ENCODE results near the gene L3MBTL3. TPM values are rescaled to one million over a fixed set of nuclear protein-coding genes. Genes with fewer than 3 reads are reported as not detected.

L3MBTL3 gene
- total RNA-seq, 1 experiment from 2014 or later: 1.7 TPM

GRCh38 chr6:130019326-130020072 is 1.1 kb downstream of the L3MBTL3 start:
- no peaks in the 10 kb centered on the region for H3K9me3 ChIP-seq (ENCODE audit: low read length)
- peak; percentile 61 for DNase-seq
- H3K27ac ChIP-seq (ENCODE audit: low read length): no peak overlapping the region
- H4K20me1 ChIP-seq (ENCODE audit: insufficient read depth, low read depth, low read length): no peaks in the 10 kb centered on the region
- peaks cover 11% of the 10 kb centered on the region for H3K4me1 ChIP-seq (ENCODE audit: low read length)
- H3K79me2 ChIP-seq (ENCODE audit: low read length): no peaks in the 10 kb centered on the region
- H3K36me3 ChIP-seq (ENCODE audit: insufficient read depth, low read length): no peaks in the 10 kb centered on the region
- H2AFZ ChIP-seq (ENCODE audit: low read length): peak overlapping the region; percentile 97
- peak overlapping the region; percentile 81 for H3K4me2 ChIP-seq (ENCODE audit: low read depth, low read length, poor library complexity, severe bottlenecking)
- H3K4me3 ChIP-seq (ENCODE audit: low read length): peak overlapping the region; percentile 77
- H3K9ac ChIP-seq (ENCODE audit: low read length): peak overlapping the region; percentile 63
- H3K9me2 ChIP-seq (replicated peaks; ENCODE audit: insufficient read depth, low read length): no peaks in the 10 kb centered on the region
- H3K27me3 ChIP-seq (ENCODE audit: low read length): no peaks in the 10 kb centered on the region

GRCh38 chr6:130020073-130020906 is 1.9 kb downstream of the L3MBTL3 start:
- H3K36me3 ChIP-seq (ENCODE audit: insufficient read depth, low read length): no peaks in the 10 kb centered on the region
- no peaks in the 10 kb centered on the region for H3K79me2 ChIP-seq (ENCODE audit: low read length)
- H3K9me2 ChIP-seq (replicated peaks; ENCODE audit: insufficient read depth, low read length): no peaks in the 10 kb centered on the region
- peak overlapping the region; percentile 72 for H3K4me2 ChIP-seq (ENCODE audit: low read depth, low read length, poor library complexity, severe bottlenecking)
- H3K9ac ChIP-seq (ENCODE audit: low read length): peak overlapping the region; percentile 45
- no peaks in the 10 kb centered on the region for H4K20me1 ChIP-seq (ENCODE audit: insufficient read depth, low read depth, low read length)
- no peaks in the 10 kb centered on the region for H3K27me3 ChIP-seq (ENCODE audit: low read length)
- H3K9me3 ChIP-seq (ENCODE audit: low read length): no peaks in the 10 kb centered on the region
- H3K27ac ChIP-seq (ENCODE audit: low read length): no peak overlapping the region
- peaks cover 11% of the 10 kb centered on the region for H3K4me1 ChIP-seq (ENCODE audit: low read length)
- peak overlapping the region; percentile 71; the same call in 1 of the 2 replicates for H2AFZ ChIP-seq (ENCODE audit: low read length)
- H3K4me3 ChIP-seq (ENCODE audit: low read length): peak overlapping the region; percentile 63
- no peak for DNase-seq

- Histone ChIP-seq H3K4me2 (ENCODE audit: low read depth, low read length, poor library complexity, severe bottlenecking) (peak overlapping the region; percentile 72), H3K27me3 (ENCODE audit: low read length) (no peaks in the 10 kb centered on the region), H3K27ac (ENCODE audit: low read length) (no peak overlapping the region), H4K20me1 (ENCODE audit: insufficient read depth, low read depth, low read length) (no peaks in the 10 kb centered on the region), H3K4me3 (ENCODE audit: low read length) (peak overlapping the region; percentile 63), H3K9me2 (replicated peaks; ENCODE audit: insufficient read depth, low read length) (no peaks in the 10 kb centered on the region), H2AFZ (ENCODE audit: low read length) (peak overlapping the region; percentile 71; the same call in 1 of the 2 replicates), H3K4me1 (ENCODE audit: low read length) (peaks cover 11% of the 10 kb centered on the region), H3K9ac (ENCODE audit: low read length) (peak overlapping the region; percentile 45), H3K9me3 (ENCODE audit: low read length) (no peaks in the 10 kb centered on the region), H3K79me2 (ENCODE audit: low read length) (no peaks in the 10 kb centered on the region), H3K36me3 (ENCODE audit: insufficient read depth, low read length) (no peaks in the 10 kb centered on the region)
- DNase-seq: peak; percentile 93
These were observed 2.7 kb downstream of the L3MBTL3 start for GRCh38 chr6:130020907-130021629.

- Histone ChIP-seq H3K27ac (ENCODE audit: low read length) (no peak overlapping the region), H3K4me2 (ENCODE audit: low read depth, low read length, poor library complexity, severe bottlenecking) (no peak overlapping the region), H4K20me1 (ENCODE audit: insufficient read depth, low read depth, low read length) (no peaks in the 10 kb centered on the region), H3K27me3 (ENCODE audit: low read length) (no peaks in the 10 kb centered on the region), H3K9me3 (ENCODE audit: low read length) (no peaks in the 10 kb centered on the region), H3K9ac (ENCODE audit: low read length) (no peak overlapping the region), H3K79me2 (ENCODE audit: low read length) (no peaks in the 10 kb centered on the region), H3K4me3 (ENCODE audit: low read length) (no peak overlapping the region), H3K9me2 (replicated peaks; ENCODE audit: insufficient read depth, low read length) (no peaks in the 10 kb centered on the region), H2AFZ (ENCODE audit: low read length) (no peak overlapping the region), H3K4me1 (ENCODE audit: low read length) (no peaks in the 10 kb centered on the region), H3K36me3 (ENCODE audit: insufficient read depth, low read length) (no peaks in the 10 kb centered on the region)
- no peak for DNase-seq
These were observed 8.5 kb downstream of the L3MBTL3 start for GRCh38 chr6:130026859-130027258.

- no peaks in the 10 kb centered on the region for H4K20me1 ChIP-seq (ENCODE audit: insufficient read depth, low read depth, low read length)
- no peak overlapping the region for H2AFZ ChIP-seq (ENCODE audit: low read length)
- no peaks in the 10 kb centered on the region for H3K9me3 ChIP-seq (ENCODE audit: low read length)
- no peaks in the 10 kb centered on the region for H3K4me1 ChIP-seq (ENCODE audit: low read length)
- H3K9me2 ChIP-seq (replicated peaks; ENCODE audit: insufficient read depth, low read length): no peaks in the 10 kb centered on the region
- H3K36me3 ChIP-seq (ENCODE audit: insufficient read depth, low read length): no peaks in the 10 kb centered on the region
- no peak overlapping the region for H3K27ac ChIP-seq (ENCODE audit: low read length)
- no peak overlapping the region for H3K4me2 ChIP-seq (ENCODE audit: low read depth, low read length, poor library complexity, severe bottlenecking)
- no peak for DNase-seq
- H3K4me3 ChIP-seq (ENCODE audit: low read length): no peak overlapping the region
- H3K9ac ChIP-seq (ENCODE audit: low read length): no peak overlapping the region
- no peaks in the 10 kb centered on the region for H3K79me2 ChIP-seq (ENCODE audit: low read length)
- no peaks in the 10 kb centered on the region for H3K27me3 ChIP-seq (ENCODE audit: low read length)
These were observed 9.6 kb downstream of the L3MBTL3 start for GRCh38 chr6:130027948-130028347.

GRCh38 chr6:130029163-130029562 is 10.8 kb downstream of the L3MBTL3 start:
- Histone ChIP-seq H4K20me1 (ENCODE audit: insufficient read depth, low read depth, low read length) (no peaks in the 10 kb centered on the region), H3K9me2 (replicated peaks; ENCODE audit: insufficient read depth, low read length) (no peaks in the 10 kb centered on the region), H3K27me3 (ENCODE audit: low read length) (no peaks in the 10 kb centered on the region), H2AFZ (ENCODE audit: low read length) (no peak overlapping the region), H3K9ac (ENCODE audit: low read length) (no peak overlapping the region), H3K4me2 (ENCODE audit: low read depth, low read length, poor library complexity, severe bottlenecking) (no peak overlapping the region), H3K4me3 (ENCODE audit: low read length) (no peak overlapping the region), H3K4me1 (ENCODE audit: low read length) (no peaks in the 10 kb centered on the region), H3K9me3 (ENCODE audit: low read length) (no peaks in the 10 kb centered on the region), H3K36me3 (ENCODE audit: insufficient read depth, low read length) (no peaks in the 10 kb centered on the region), H3K79me2 (ENCODE audit: low read length) (no peaks in the 10 kb centered on the region), H3K27ac (ENCODE audit: low read length) (no peak overlapping the region)
- DNase-seq: no peak

GRCh38 chr6:130032758-130033340 is 14.5 kb downstream of the L3MBTL3 start:
- Histone ChIP-seq H3K9me2 (replicated peaks; ENCODE audit: insufficient read depth, low read length) (no peaks in the 10 kb centered on the region), H3K9ac (ENCODE audit: low read length) (no peak overlapping the region), H3K9me3 (ENCODE audit: low read length) (no peaks in the 10 kb centered on the region), H4K20me1 (ENCODE audit: insufficient read depth, low read depth, low read length) (no peaks in the 10 kb centered on the region), H3K4me1 (ENCODE audit: low read length) (no peaks in the 10 kb centered on the region), H3K4me3 (ENCODE audit: low read length) (no peak overlapping the region), H2AFZ (ENCODE audit: low read length) (no peak overlapping the region), H3K27ac (ENCODE audit: low read length) (no peak overlapping the region), H3K36me3 (ENCODE audit: insufficient read depth, low read length) (no peaks in the 10 kb centered on the region), H3K4me2 (ENCODE audit: low read depth, low read length, poor library complexity, severe bottlenecking) (no peak overlapping the region), H3K79me2 (ENCODE audit: low read length) (no peaks in the 10 kb centered on the region), H3K27me3 (ENCODE audit: low read length) (no peaks in the 10 kb centered on the region)
- DNase-seq: no peak

Data from Karpas-422 (cell line).